GM21515 (cell line): ENCODE measurements around the gene VTI1A.
"Not testable (repeated sequence)": the region's sequence is repeated elsewhere in the genome, so short reads cannot be mapped to it uniquely, and the experiment has no call there.

Experiments
- ATAC-seq: cut with Tn5 transposase; IDR thresholded peaks from one replicate; pipeline ENCODE4 v1.9.1; 2021; ENCODE audit not compliant: unreplicated experiment

VTI1A gene

DNA sequence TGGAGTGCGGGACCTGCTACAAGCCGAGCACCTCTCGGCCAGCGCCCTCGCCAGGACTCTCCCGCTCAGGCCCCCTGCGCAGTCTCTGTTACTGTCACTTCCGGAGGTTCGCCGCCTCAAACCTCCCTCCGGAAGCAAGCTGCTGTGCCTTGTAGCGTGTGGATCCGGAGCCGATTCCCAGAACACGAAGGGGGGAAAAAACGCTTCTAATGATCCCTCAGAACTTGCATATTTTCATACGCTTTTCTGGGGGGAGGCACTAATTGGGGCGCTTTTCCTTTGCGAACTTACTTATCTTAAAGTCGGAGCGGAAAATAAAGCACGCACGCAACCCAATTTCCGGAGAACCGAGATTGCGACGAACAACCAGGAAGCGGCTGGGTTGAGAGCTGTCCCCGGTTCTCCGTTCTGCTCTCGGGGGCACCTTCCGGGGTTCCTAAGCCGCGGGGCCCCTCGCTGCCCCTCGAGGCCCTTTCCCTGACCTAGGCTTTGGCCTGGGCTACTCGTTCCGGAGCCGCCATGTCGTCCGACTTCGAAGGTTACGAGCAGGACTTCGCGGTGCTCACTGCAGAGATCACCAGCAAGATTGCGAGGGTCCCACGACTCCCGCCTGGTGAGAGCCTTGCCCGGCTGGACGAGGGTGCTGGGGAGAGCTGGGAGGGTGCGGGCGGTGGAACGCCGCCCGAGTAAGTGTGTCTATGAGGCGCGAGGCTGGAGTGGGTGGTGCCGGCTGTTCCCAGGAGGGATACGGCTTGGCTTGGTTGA is at the start of gene VTI1A, which contains the start of gene ZDHHC6:
Gene VTI1A, plus strand, starts transcription at position 361 of the 765 bp plus-strand sequence. Its CDS starts 159 bp downstream, at position 520.
Gene ZDHHC6, minus strand, starts transcription at position 60 of the 765 bp plus-strand sequence. CDS start 1,478 bp downstream, outside the sequence.
- peak; percentile 91 for ATAC-seq

GRCh38 chr10:112397592-112397991 is 49.4 kb upstream of the VTI1A start:
- no peak for ATAC-seq

DNA sequence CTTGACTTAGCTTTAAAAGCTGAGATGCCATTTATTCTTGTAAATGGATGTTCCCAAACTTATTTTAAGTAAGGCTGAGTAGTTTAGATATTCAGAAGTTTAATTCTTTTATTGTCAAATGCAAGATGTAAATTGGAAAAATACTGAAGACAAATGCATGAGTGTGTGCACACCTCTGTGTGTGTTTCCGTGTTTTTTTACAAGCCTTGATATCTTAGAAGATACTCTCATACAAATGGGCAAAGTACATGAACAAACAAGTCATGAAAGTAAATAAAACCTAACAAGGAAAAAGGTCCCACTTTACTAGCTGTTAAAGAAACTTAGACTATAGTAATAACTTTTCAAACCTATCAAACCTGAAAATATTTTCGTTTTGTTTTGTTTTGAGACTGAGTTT is 44.1 kb upstream of the VTI1A start:
- no peak for ATAC-seq

GRCh38 chr10:112404617-112405016 is 42.4 kb upstream of the VTI1A start:
- ATAC-seq, result no peak

- ATAC-seq, result not testable (repeated sequence)
Measured at GRCh38 chr10:112406806-112407205, 40.2 kb upstream of the VTI1A start.

- no peak for ATAC-seq
Measured at GRCh38 chr10:112407696-112408095, 39.3 kb upstream of the VTI1A start.

GRCh38 chr10:112409299-112409698 is 37.7 kb upstream of the VTI1A start:
- no peak for ATAC-seq

GRCh38 chr10:112409755-112410154 is 37.3 kb upstream of the VTI1A start:
- no peak for ATAC-seq

DNA sequence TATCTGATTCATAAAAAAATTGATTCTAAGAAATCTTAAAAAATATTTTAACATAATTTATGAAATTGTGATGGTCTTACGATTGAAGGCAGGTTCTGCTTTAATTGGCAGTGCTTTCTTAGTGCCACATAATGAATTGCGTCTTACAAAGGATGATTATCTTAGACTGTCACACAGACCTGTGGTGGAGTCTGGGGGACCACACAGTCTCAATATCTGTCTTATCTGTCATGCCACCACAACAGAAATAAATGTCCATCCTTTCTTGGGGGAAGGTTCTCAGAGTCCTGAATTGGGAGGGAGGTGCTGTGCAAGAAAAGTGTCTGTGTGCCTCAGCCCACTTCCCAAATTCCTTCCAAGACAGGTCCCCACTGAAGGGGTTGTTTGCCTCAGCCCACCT is 34.3 kb upstream of the VTI1A start:
- ATAC-seq, result no peak

- ATAC-seq, result no peak
Measured at GRCh38 chr10:112421731-112422130, 25.3 kb upstream of the VTI1A start.

DNA sequence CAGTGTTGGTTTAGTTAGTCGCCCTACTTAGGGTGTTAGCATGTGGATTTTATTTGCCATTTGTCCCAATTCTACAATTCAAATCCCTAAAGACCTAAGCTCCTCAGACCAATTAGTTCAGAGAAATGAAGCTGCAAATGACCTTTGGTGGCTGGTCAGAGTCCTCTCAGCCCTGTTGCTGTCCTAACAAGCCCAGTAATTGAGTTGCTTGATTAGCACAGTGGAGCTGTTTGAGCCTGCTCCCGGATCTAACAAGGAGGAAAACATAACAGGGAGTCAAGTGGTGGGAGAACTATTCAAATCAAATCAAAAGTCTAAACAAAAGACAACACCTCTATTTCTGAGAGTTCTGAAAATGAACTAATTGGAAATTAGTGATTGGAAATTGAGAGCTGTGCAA is 22.4 kb upstream of the VTI1A start:
- ATAC-seq, result no peak

DNA sequence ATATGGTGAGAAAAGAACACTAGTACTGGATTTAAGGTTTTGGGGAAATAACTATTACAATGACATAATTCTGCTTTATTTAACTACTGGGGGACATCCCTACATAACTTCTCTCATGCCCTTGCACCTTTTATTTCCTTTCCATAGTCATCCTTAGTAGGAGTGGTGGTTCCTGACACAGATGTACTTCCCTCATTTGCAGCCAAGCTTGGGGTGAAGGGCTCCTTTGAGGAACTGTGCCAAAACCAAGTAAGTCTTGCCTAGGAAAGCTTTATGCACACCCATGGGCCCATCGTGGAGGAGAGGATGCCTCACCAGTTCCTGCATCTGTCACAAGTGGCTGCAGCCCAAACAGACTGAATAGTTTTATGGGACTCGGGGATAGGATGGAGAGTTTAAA is 20.9 kb upstream of the VTI1A start:
- no peak for ATAC-seq

GRCh38 chr10:112429147-112429546 is 17.9 kb upstream of the VTI1A start:
- ATAC-seq, result no peak

DNA sequence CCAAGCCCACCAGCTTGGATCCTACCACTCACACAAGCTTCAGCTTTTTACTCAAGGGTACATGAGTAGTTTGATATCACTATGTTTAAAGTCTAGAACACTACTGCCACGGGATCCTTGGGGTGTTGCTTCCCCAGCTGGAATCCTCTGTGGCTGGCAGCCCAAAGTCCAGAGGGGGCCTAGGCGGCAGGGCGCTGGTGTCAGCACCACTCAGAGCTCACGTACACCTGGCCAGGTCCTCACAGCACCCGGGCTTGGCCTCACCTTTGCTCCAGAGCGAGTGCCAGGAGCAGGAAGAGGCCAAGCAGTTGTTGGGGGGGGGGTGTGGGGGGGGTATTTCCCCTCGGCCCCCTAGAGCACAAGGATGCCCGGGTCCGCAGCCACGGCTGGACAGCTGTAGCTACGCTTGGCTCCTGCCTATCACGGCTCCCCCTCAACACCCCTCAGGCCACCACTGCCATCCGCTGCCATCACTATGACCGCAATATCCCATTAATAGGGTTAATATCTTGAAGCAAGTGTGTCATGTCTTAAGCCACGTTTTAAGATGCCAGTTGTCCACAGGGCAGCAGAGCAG is 17.3 kb upstream of the VTI1A start:
- no peak for ATAC-seq

- no peak for ATAC-seq
Measured at GRCh38 chr10:112433136-112433535, 13.9 kb upstream of the VTI1A start.

- ATAC-seq, result no peak
Measured at GRCh38 chr10:112434988-112435619, 11.9 kb upstream of the VTI1A start.

- ATAC-seq, result no peak
Measured at GRCh38 chr10:112438356-112438755, 8.7 kb upstream of the VTI1A start.

GRCh38 chr10:112441520-112441919 is 5.5 kb upstream of the VTI1A start:
- ATAC-seq, result no peak

DNA sequence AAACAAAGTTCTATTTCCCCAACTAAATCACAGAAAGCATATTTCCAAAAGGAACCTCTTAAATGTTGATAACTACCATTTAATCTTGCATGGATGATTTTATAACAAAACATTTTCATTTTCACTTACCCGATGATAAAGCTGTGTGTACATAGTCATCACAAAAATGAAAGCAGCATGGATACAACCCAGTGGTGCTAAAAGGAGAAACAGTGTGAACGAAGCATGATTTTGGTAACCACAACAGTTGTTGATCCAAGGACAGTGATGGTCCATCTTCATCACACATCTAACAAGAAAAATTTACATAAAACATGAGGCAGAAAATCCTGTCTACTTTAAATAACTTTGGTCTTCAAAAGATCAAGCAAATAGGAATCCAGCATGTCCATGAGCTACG is 5.0 kb upstream of the VTI1A start:
- ATAC-seq, result no peak

DNA sequence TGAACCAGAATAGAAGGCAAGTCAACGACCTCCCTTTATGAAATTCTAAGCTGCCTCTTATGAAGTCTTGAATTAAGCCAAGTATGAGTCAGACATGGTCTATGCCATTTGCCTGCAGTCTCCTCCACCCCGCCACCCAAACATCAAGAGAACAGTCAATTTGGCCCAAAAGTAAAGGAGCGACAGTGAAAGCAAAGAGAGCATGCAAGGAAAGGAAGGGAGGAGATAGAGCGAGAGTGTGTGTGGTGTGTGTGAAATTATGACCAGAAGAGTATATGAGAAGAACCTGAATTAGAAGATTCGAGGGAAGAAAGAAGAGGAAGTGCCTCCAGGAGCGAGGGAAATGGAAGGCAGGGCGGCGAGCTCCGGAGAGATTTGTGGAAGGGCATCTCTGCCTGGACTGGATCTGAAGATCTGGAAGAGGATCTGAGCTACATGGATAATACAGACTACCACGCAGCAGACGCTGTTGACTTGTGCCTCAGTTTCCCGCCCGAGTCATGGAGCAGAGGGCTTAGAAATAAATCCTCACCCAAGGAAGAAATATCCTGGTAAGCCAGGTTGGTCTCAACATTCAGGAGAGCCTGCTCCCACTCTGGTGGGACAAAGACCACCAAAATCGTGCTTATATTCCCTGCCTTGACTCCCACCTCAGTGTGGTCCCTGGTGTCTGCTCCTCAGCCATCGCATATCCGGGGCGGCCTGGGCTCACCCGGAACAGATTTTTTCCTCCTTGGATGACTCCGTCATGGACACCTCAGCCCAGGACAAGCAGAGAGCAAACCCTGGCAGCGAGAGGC is 760 bp upstream of the VTI1A start:
- ATAC-seq, result no peak

GRCh38 chr10:112447620-112447928 is 559 bp downstream of the VTI1A start:
- no peak for ATAC-seq
